Measurements from ENCODE around the gene TBC1D2.
"Not testable (repeated sequence)": the region's sequence is repeated elsewhere in the genome, so short reads cannot be mapped to it uniquely, and the experiment has no call there.

TBC1D2 gene, protein sequence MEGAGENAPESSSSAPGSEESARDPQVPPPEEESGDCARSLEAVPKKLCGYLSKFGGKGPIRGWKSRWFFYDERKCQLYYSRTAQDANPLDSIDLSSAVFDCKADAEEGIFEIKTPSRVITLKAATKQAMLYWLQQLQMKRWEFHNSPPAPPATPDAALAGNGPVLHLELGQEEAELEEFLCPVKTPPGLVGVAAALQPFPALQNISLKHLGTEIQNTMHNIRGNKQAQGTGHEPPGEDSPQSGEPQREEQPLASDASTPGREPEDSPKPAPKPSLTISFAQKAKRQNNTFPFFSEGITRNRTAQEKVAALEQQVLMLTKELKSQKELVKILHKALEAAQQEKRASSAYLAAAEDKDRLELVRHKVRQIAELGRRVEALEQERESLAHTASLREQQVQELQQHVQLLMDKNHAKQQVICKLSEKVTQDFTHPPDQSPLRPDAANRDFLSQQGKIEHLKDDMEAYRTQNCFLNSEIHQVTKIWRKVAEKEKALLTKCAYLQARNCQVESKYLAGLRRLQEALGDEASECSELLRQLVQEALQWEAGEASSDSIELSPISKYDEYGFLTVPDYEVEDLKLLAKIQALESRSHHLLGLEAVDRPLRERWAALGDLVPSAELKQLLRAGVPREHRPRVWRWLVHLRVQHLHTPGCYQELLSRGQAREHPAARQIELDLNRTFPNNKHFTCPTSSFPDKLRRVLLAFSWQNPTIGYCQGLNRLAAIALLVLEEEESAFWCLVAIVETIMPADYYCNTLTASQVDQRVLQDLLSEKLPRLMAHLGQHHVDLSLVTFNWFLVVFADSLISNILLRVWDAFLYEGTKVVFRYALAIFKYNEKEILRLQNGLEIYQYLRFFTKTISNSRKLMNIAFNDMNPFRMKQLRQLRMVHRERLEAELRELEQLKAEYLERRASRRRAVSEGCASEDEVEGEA

GRCh38 chr9:98255578-98256296 lies at the start of gene TBC1D2:
TSS of gene TBC1D2 (minus strand) at chr9:98255649. CDS start at chr9:98255541, 108 bp downstream.
- DNase-seq, result peak; percentile 78

DNA sequence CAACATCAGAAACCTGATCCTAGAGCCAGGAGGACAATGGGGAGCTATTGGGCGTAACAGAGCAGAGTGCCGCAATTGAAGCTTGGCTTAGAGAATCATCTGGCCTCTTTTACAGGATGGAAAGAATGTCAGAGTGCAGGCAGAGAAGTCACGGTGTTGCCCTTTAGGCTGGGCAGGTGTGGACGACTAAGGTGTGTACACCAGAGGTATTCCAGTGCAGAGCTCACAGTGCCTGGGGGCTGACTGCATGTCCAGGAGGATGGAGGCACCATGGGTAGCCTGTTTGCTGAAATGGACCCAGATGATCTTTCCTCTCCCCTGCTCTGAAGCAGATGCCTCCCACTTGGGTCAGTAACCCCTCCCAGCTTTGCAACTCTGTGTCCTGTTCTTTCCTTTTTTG lies 48.9 kb upstream of the TBC1D2 start:
- no peak for DNase-seq

- DNase-seq, result no peak
Measured at GRCh38 chr9:98303633-98304125, 48.2 kb upstream of the TBC1D2 start.

GRCh38 chr9:98302938-98303632 lies 47.6 kb upstream of the TBC1D2 start:
- no peak for DNase-seq

DNA sequence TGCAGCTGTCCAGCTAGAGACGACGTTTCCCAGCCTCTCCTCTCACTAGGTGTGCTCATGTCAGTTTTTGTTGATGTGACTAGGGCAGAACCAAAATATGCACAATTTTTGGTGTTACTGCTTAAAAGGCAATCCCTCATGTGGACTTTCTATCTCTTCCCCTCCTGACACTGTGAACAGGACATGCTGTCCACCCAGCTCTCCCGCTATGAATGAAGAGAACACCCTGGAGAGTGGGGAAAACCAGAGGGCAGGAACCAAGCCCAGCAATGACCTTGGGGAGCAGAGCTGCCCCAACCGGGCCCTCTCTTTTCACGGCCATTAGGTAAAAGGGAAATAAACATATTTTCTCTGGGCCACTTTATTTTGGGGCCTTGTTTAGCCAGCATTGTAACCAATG lies 46.7 kb upstream of the TBC1D2 start:
- DNase-seq, result no peak

DNA sequence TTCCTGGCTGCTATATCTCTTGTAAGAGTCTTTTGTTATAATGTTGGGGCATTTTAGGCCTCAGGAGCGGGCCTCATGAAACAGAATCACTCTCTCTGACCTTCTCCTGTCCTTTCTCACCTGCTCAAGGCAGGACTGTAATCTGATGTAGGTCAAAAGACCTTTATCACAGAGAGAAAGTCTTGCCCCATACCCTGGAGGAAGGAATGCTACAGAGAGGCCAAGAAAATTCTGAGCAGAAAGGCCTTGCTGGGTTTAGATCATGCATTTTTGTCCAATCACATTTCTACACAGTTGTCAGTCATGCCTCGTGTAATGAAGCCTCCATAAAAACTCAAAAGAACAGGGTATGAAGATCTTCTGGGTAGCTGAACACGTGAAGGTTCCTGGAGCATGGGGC lies 45.2 kb upstream of the TBC1D2 start:
- no peak for DNase-seq

GRCh38 chr9:98298476-98298875 lies 43.0 kb upstream of the TBC1D2 start:
- DNase-seq, result no peak

- no peak for DNase-seq
Measured at GRCh38 chr9:98295824-98296223, 40.4 kb upstream of the TBC1D2 start.

DNA sequence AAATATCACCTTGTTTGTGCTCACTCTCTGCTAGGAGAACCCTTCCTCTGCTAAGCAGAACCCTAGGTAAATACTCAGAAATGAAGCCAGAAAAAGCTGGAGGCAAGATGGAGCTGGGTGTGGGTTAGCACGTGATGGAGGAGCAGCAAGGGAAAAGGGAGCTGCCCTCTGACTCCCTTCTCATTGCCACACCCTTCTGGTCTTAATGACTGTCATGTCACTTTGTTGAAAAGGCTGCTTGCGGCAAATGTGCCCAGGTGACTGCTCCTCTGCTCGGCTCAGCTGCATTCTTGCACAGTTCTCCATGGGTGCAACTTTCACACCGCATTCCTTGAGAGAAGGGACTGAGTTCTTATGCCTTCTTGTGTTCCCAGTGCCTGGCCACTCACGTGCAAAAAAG lies 36.4 kb upstream of the TBC1D2 start:
- DNase-seq, result no peak

GRCh38 chr9:98290411-98290810 lies 35.0 kb upstream of the TBC1D2 start:
- no peak for DNase-seq

GRCh38 chr9:98289614-98290201 lies 34.3 kb upstream of the TBC1D2 start:
- DNase-seq, result no peak

- DNase-seq, result no peak
Measured at GRCh38 chr9:98288881-98289280, 33.4 kb upstream of the TBC1D2 start.

DNA sequence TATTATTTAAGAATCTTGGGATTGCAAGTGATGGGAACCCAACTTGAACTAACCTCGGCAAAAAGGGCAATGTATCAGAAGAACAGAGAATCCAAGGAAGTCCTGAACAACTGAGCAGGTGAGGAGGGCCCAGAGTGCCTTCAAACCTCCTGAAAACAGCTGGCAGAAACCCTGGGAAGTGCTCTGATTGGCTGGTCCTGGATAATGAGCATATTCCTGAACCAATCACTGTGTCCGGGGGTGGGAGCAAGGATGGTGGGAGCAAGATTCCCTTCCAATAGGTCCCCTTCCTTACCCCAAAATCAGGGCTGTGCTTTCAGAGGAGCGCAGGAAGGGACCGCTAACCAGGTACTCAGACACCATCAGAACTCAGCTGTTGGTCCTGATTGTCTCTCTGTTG lies 31.9 kb upstream of the TBC1D2 start:
- DNase-seq, result no peak

DNA sequence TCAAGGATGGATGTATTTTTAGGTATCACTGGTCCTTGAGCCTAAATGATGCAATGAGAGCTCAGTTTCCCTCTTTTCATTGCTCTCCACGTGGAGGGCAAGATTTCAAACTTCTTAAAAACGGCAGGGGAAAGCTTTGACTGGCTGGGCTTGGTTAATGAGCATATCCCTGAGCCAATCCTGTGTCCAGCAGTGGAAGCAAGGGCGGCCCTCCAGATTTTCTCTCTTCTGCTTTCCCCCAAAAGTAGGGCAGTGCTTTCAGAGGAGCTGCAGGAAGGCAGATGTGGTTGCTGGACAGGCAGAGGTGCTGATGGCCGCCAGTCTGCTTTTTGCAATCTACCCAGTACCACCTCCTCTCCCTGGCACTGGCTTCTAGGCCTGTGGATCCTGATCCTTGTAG lies 30.0 kb upstream of the TBC1D2 start:
- no peak for DNase-seq

DNA sequence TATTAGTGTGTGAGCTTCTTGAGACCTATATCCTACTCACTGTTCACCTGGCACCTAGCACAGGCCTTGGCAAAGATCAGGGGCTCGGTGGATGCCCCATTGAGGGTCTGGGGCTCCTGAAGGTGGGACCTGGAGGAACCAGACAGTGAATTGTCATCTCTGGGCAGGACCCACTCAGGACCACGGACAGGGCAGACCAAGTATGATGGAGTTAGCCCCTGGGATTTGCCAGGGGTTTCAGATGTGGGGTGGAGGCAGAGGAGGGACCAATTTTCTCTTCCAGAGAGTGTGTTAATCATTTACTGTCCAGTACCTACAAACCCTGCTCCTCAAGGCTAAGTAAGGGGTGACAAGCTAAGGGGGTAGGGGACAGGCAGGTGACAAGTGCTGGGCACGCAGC lies 29.3 kb upstream of the TBC1D2 start:
- DNase-seq, result no peak

DNA sequence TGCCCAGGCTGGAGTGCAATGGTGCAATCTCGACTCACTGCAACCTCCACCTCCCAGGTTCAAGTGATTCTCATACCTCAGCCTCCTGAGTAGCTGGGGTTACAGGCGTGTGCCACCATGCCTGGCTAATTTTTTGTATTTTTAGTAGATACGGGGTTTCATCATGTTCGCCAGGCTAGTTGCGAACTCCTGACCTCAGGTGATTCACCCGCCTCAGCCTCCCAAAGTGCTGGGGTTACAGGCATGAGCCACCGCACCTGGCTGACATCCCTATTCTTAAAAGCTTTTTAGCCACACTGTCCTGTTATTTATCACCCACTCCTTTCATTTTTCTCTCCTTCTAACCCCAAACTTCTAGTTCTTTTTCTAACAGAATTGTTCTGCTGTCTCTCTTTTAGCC lies 27.7 kb upstream of the TBC1D2 start:
- not testable (repeated sequence) for DNase-seq

GRCh38 chr9:98281281-98281680 lies 25.8 kb upstream of the TBC1D2 start:
- DNase-seq, result no peak

- no peak for DNase-seq
Measured at GRCh38 chr9:98280574-98280973, 25.1 kb upstream of the TBC1D2 start.

DNA sequence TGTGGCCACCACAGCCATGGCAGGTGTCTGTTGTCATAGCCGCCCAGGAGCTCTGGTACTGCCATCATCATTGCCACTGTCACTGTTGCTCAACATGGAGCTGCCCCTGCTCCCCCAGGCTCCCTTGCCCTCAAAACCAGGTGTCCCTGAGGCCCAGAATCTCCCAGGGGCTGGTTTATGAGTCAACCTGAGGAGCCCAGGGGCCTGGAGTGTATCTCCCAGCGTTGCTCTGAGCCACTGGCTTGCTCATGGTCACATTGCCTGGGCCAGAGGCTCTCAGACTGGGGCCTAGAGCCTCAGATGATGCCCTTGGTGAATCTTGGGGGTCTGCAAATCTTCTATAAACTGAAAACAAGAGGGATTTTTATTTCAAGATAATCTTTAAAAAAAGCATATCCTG lies 24.7 kb upstream of the TBC1D2 start:
- DNase-seq, result no peak

GRCh38 chr9:98276907-98277469 lies 21.5 kb upstream of the TBC1D2 start:
- no peak for DNase-seq

DNA sequence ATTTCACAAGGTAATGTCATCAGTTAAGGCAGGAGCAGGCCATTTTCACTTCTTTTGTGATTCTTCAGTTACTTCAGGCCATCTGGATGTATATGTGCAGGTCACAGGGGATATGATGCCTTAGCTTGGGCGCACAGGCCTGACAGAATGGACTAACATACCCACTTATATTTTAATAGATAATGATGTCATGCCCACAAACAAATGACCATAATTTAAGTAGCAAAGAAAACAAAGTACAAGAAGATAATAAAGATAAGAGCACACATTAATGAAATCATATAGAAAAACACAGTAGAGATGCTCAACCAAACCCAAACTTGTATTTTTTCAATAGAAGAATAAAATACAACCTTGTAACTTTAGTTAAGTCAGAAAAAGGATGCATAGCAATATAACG lies 19.7 kb upstream of the TBC1D2 start:
- no peak for DNase-seq

- no peak for DNase-seq
Measured at GRCh38 chr9:98272083-98272482, 16.6 kb upstream of the TBC1D2 start.
